Measurements from ENCODE around the gene ZBED4. TPM values are rescaled to one million over a fixed set of nuclear protein-coding genes. Genes with fewer than 3 reads are reported as not detected.

The ZBED4 gene
- total and polyA plus RNA-seq, 2 of the 13 experiments (the other 11 are each of a cell fraction or from before 2014, with no cell fraction given): 5.4 to 9.6 TPM

DNA sequence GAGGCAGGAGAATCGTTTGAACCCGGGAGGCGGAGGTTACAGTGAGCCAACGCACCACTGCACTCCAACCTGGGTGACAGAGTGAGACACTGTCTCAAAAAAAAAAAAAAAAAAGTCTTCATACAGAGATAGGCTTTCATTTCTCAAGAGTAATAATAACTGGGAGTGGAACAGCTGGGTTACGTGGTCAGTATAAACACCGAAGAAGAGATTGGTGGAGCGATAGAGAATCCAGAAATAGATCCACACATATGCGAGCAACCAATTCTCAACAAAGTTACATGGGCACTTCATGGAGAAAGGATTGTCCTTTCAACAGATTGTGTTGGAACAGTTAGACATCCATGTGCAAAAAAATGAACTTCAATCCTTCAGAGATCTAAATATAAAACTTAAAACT is 24.6 kb downstream of the ZBED4 start (continued):
- TF ChIP-seq, protein P1, sequence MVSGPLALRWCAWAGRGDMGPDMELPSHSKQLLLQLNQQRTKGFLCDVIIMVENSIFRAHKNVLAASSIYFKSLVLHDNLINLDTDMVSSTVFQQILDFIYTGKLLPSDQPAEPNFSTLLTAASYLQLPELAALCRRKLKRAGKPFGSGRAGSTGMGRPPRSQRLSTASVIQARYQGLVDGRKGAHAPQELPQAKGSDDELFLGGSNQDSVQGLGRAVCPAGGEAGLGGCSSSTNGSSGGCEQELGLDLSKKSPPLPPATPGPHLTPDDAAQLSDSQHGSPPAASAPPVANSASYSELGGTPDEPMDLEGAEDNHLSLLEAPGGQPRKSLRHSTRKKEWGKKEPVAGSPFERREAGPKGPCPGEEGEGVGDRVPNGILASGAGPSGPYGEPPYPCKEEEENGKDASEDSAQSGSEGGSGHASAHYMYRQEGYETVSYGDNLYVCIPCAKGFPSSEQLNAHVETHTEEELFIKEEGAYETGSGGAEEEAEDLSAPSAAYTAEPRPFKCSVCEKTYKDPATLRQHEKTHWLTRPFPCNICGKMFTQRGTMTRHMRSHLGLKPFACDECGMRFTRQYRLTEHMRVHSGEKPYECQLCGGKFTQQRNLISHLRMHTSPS (CRISPR knock-in tag; IDR thresholded peaks at IDR 0.05; ENCODE audit: low read depth): no peak

DNA sequence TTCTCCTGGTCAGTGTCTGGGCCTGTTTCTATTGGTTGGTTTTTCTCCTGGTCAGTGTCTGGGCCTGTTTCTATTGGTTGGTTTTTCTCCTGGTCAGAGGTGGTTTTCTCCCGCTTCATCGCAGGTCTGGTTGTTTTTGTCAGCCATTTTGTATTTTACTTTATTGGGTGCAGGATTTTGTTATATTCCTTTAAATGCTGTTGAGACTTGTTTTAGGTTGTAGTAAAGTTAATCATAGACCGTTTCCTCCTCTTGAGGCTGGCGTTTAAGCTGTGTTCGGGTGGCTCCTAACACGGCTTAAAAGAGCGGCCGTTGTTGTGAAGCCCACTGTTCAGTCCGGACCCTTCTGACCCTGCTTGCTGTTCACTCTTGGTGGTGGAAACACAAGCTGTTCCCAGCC is 26.2 kb downstream of the ZBED4 start:
- in situ Hi-C loops (cut with HindIII; ENCODE audit: extremely low pct_ligation_motif_present, low pct_unique_long_range_greater_than_20kb): no loop called here
- POLR2A ChIA-PET: interaction anchor here (0.6 kb wide), 1 partner anchor 15 kb away, joined by 3 read pairs; no protein-coding TSS in a partner anchor
- TF ChIP-seq GFI1 (CRISPR knock-in tag; IDR thresholded peaks at IDR 0.05; ENCODE audit: borderline replicate concordance) (no peak), GABPA (IDR thresholded peaks at IDR 0.05; ENCODE audit: low read depth, low read length) (no peak), GABPA (CRISPR knock-in tag; IDR thresholded peaks at IDR 0.05; ENCODE audit: low read depth) (no peak), ZNF501 (CRISPR knock-in tag; IDR thresholded peaks at IDR 0.05) (no peak), ZNF232 (CRISPR knock-in tag; IDR thresholded peaks at IDR 0.05; ENCODE audit: borderline replicate concordance) (no peak), NR2F1 (CRISPR knock-in tag; IDR thresholded peaks at IDR 0.05) (no peak), PRPF4 (IDR thresholded peaks at IDR 0.05; ENCODE audit: low read depth, low read length, poor library complexity, severe bottlenecking) (no peak), MAFG (CRISPR knock-in tag; IDR thresholded peaks at IDR 0.05) (no peak), HOXA3 (CRISPR knock-in tag; IDR thresholded peaks at IDR 0.05) (no peak), CCAR2 (optimal IDR thresholded peaks at IDR 0.05; ENCODE audit: low read depth, low read length) (no peak), ZNF709 (CRISPR knock-in tag; IDR thresholded peaks at IDR 0.05) (no peak)
- TF ChIP-seq, protein P2, sequence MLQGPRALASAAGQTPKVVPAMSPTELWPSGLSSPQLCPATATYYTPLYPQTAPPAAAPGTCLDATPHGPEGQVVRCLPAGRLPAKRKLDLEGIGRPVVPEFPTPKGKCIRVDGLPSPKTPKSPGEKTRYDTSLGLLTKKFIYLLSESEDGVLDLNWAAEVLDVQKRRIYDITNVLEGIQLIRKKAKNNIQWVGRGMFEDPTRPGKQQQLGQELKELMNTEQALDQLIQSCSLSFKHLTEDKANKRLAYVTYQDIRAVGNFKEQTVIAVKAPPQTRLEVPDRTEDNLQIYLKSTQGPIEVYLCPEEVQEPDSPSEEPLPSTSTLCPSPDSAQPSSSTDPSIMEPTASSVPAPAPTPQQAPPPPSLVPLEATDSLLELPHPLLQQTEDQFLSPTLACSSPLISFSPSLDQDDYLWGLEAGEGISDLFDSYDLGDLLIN (CRISPR knock-in tag; IDR thresholded peaks at IDR 0.05; ENCODE audit: borderline replicate concordance): no peak
- TF ChIP-seq, protein P3, sequence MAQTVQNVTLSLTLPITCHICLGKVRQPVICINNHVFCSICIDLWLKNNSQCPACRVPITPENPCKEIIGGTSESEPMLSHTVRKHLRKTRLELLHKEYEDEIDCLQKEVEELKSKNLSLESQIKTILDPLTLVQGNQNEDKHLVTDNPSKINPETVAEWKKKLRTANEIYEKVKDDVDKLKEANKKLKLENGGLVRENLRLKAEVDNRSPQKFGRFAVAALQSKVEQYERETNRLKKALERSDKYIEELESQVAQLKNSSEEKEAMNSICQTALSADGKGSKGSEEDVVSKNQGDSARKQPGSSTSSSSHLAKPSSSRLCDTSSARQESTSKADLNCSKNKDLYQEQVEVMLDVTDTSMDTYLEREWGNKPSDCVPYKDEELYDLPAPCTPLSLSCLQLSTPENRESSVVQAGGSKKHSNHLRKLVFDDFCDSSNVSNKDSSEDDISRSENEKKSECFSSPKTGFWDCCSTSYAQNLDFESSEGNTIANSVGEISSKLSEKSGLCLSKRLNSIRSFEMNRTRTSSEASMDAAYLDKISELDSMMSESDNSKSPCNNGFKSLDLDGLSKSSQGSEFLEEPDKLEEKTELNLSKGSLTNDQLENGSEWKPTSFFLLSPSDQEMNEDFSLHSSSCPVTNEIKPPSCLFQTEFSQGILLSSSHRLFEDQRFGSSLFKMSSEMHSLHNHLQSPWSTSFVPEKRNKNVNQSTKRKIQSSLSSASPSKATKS (CRISPR knock-in tag; IDR thresholded peaks at IDR 0.05): no peak

More for the DNA sequence above, 26.2 kb downstream of the ZBED4 start:
- Histone ChIP-seq H2AFZ (ENCODE audit: low read length) (no peak overlapping the region), H3K4me3 (replicated peaks in 1 of 3; ENCODE audit: insufficient read depth in 1 of 3, low read depth in 2 of 3, low read length in 3 of 3) (no peak overlapping the region), H3K27ac (ENCODE audit: extremely low read length, insufficient read depth, low read length) (no peak overlapping the region), H3K9me3 (ENCODE audit: low read length) (no peaks in the 10 kb centered on the region), H3K79me2 (ENCODE audit: insufficient read depth, low read length) (peaks cover 56% of the 10 kb centered on the region), H4K20me1 (ENCODE audit: insufficient read depth, low read length) (no peaks in the 10 kb centered on the region; the same call in 1 of the 2 replicates), H3K36me3 (replicated peaks in 1 of 2; ENCODE audit: control insufficient read depth in 1 of 2, insufficient read depth in 2 of 2, low read length in 2 of 2) (peaks cover 6 to 11% of the 10 kb centered on the region in 2 experiments; a peak in 4 of 5 replicates), H3K4me1 (ENCODE audit: insufficient read depth, low read length) (no peaks in the 10 kb centered on the region), H3K27me3 (ENCODE audit: control insufficient read depth in 1 of 2, insufficient read depth in 2 of 2, low read length in 2 of 2) (no peaks in the 10 kb centered on the region), H3K9ac (ENCODE audit: insufficient read depth, low read depth, low read length) (no peak overlapping the region), H3K4me2 (ENCODE audit: low read depth, low read length) (no peak overlapping the region)
- 98% methylated on average over 9 of the region's 9 CpGs for WGBS (ENCODE audit: low lambda C conversion rate)
- DNase-seq (ENCODE audit: low spot score): no peak
- no TSS peak for BruUV-seq (replicated peaks)
- no peak for FAIRE-seq
- CTCF ChIA-PET (ENCODE audit: low intra/inter-chr PET ratio, low total read pairs): no interaction called here
- intact Hi-C loops (cut with micrococcal nuclease; ENCODE audit: unreplicated experiment): no loop called here
- ATAC-seq: no peak

Data from HepG2 (cell line).